Measurements from ENCODE around the gene SEMA4D. TPM values are rescaled to one million over a fixed set of nuclear protein-coding genes. Genes with fewer than 3 reads are reported as not detected.

SEMA4D gene
- total and polyA plus RNA-seq, 12 donors, result 3.5 to 57.0 (median 26.7) TPM

DNA sequence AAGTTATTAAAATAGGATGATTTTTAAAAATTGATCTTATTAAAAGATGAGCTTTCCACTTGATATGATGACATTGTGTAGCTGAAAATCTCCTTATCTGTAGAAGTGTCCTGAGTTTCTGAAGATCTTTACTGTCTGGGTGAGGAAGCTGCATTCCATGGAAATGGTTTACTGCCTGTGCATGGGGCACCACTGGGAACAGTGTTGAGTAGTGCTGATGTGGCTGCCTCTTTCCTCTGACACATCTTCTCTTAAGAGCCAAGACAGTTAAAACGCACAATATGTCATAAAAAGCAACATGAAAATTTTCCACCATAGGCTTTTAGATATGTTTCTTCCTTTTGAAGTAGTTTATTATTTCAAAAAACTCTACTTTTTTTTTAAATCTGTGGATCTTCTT is 155.0 kb downstream of the SEMA4D start:
- Histone ChIP-seq H3K4me3 (no peak overlapping the region), H3K27ac (no peak overlapping the region), H3K4me1 (replicated peaks in 1 of 2) (no peaks in the 10 kb centered on the region), H3K27me3 (no peaks in the 10 kb centered on the region), H3K9me3 (replicated peaks in 1 of 3) (no peaks in the 10 kb centered on the region), H3K36me3 (replicated peaks in 1 of 2) (peaks cover 0 to 85% of the 10 kb centered on the region in 2 donors)
- DNase-seq, result no peak
- 96 to 100% (median 99%) methylated on average over 1 of the region's 1 CpG for WGBS, 4 donors
- intact Hi-C loops (cut with DNase I), result no loop called here
- no peak for TF ChIP-seq POLR2A (IDR thresholded peaks at IDR 0.05)
- TF ChIP-seq, protein P1, sequence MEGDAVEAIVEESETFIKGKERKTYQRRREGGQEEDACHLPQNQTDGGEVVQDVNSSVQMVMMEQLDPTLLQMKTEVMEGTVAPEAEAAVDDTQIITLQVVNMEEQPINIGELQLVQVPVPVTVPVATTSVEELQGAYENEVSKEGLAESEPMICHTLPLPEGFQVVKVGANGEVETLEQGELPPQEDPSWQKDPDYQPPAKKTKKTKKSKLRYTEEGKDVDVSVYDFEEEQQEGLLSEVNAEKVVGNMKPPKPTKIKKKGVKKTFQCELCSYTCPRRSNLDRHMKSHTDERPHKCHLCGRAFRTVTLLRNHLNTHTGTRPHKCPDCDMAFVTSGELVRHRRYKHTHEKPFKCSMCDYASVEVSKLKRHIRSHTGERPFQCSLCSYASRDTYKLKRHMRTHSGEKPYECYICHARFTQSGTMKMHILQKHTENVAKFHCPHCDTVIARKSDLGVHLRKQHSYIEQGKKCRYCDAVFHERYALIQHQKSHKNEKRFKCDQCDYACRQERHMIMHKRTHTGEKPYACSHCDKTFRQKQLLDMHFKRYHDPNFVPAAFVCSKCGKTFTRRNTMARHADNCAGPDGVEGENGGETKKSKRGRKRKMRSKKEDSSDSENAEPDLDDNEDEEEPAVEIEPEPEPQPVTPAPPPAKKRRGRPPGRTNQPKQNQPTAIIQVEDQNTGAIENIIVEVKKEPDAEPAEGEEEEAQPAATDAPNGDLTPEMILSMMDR (IDR thresholded peaks at IDR 0.05), result no peak

DNA sequence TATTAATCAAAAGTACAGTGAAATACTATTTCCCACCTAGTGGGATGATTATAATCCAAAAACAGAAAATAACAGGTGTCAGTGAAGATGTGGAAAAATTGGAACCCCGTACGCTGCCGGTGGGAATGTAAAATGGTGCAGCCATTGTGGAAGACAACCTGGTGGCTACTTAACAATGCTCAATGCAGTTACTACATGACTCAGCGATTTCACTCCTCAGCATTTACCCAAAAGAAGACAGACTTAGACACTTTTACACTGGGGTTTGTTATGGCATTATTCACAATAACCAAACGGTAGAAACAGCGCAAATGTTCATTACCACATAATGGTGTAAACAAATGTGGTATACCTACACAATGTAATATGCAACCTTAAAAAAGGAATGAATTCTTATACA is 155.7 kb downstream of the SEMA4D start:
- Histone ChIP-seq H3K9me3 (replicated peaks in 1 of 3) (no peaks in the 10 kb centered on the region), H3K4me3 (no peak overlapping the region), H3K36me3 (replicated peaks in 1 of 2) (peaks cover 0 to 87% of the 10 kb centered on the region in 2 donors), H3K27me3 (no peaks in the 10 kb centered on the region), H3K27ac (no peak overlapping the region), H3K4me1 (replicated peaks in 1 of 2) (no peaks in the 10 kb centered on the region)
- DNase-seq, result no peak
- TF ChIP-seq, protein P1 (IDR thresholded peaks at IDR 0.05), result no peak
- no peak for TF ChIP-seq POLR2A (IDR thresholded peaks at IDR 0.05)
- intact Hi-C loops (cut with DNase I), result no loop called here
- 93 to 98% (median 96%) methylated on average over 6 of the region's 6 CpGs for WGBS, 4 donors

DNA sequence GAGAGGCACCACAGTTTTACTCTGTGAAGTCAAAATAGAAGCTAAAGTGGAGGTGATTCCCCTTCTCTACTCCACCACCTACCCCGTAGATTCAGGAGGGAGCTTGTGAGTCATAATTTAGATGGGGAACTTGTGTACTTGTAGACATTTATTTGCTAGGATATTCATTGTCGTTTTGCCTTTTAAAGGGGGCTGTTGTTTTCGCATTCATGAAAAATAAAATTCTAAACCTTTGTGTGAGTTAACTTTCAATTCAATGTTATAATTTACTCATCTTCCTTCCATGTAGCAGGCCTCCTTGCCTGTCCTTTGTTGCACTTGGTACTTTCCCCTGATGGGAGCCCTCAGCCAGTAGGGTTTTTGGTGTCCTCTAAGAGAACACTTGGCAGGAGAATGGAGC is 157.6 kb downstream of the SEMA4D start:
- Histone ChIP-seq H3K4me3 (no peak overlapping the region), H3K4me1 (replicated peaks in 1 of 2) (no peaks in the 10 kb centered on the region), H3K27me3 (no peaks in the 10 kb centered on the region), H3K27ac (no peak overlapping the region), H3K36me3 (replicated peaks in 1 of 2) (peaks cover 0 to 76% of the 10 kb centered on the region in 2 donors), H3K9me3 (replicated peaks in 1 of 3) (no peaks in the 10 kb centered on the region)
- WGBS, 4 donors, result 90 to 96% (median 92%) methylated on average over 3 of the region's 3 CpGs
- intact Hi-C loops (cut with DNase I), result no loop called here
- no peak for DNase-seq
- TF ChIP-seq, protein P1 (IDR thresholded peaks at IDR 0.05), result no peak
- TF ChIP-seq POLR2A (IDR thresholded peaks at IDR 0.05), result no peak

DNA sequence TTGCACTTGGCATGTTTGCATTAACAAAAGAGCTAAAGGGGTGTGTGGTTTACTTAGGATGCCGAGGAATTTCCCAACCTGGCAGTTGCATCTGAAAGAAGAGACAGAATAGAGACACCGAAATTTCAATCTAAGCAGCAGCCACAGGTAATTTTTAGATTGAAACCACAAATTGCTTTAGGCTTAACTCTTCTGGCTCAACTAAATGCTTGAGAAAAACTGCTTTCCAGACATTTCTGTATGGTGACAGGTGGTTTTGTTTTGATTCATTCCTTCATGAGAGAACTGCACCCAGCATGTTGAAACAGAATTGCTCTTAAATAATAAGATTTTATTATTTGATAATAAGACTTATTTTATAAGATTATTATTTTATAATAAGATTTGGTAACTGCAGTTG is 158.1 kb downstream of the SEMA4D start:
- Histone ChIP-seq H3K27me3 (no peaks in the 10 kb centered on the region), H3K36me3 (replicated peaks in 1 of 2) (peaks cover 0 to 77% of the 10 kb centered on the region in 2 donors), H3K4me3 (no peak overlapping the region), H3K4me1 (replicated peaks in 1 of 2) (no peaks in the 10 kb centered on the region), H3K27ac (no peak overlapping the region), H3K9me3 (replicated peaks in 1 of 3) (no peaks in the 10 kb centered on the region)
- no peak for DNase-seq
- 89 to 98% (median 94%) methylated on average over 2 of the region's 2 CpGs for WGBS, 4 donors
- TF ChIP-seq POLR2A (IDR thresholded peaks at IDR 0.05), result no peak
- TF ChIP-seq, protein P1 (IDR thresholded peaks at IDR 0.05), result no peak
- intact Hi-C loops (cut with DNase I), result no loop called here

Measured in adrenal gland (tissue), 12 donors.